Activated T-cell treated with anti-CD3 and anti-CD28 coated beads, Interleukin-2, amount 50 U/mL, for 72 hours (primary cell): Measurements from ENCODE around the gene SDF4. TPM values are rescaled to one million over a fixed set of nuclear protein-coding genes. Genes with fewer than 3 reads are reported as not detected.
A peak's percentile ranks its signal among the peaks of the same experiment; 100 is the strongest.

ENCODE experiments used
- ATAC-seq, 2 donors: fragments of 150-1000 bp; cut with Tn5 transposase; replicated peaks in 1 of 2; 2 replicates each; pipeline ENCODE4 v1.10.0; 2021; ENCODE audit warnings: moderate library complexity in 2 of 2, mild to moderate bottlenecking in 1 of 2
- DNase-seq, 2 donors: peaks; one replicate each; pipeline ENCODE4 v3.0.0; 2021 to 2022; ENCODE audit warnings: mixed read lengths in 1 of 2
- H3K27ac Mint-ChIP-seq: one replicate; pipeline ENCODE4 v1.8.0; 2022; ENCODE audit warnings: mild to moderate bottlenecking, moderate library complexity, mixed read lengths
- H3K27me3 Mint-ChIP-seq: one replicate; pipeline ENCODE4 v1.8.0; 2022; ENCODE audit warnings: low read depth, mixed read lengths
- H3K36me3 Mint-ChIP-seq, 2 donors: one replicate each; pipeline ENCODE4 v1.8.0; 2022; ENCODE audit warnings: mixed read lengths in 2 of 2, mild to moderate bottlenecking in 1 of 2; ENCODE audit not compliant: insufficient read depth in 2 of 2
- H3K4me1 Mint-ChIP-seq: one replicate; pipeline ENCODE4 v1.8.0; 2022; ENCODE audit warnings: low read depth, mixed read lengths
- H3K4me3 Mint-ChIP-seq, 2 donors: one replicate each; pipeline ENCODE4 v1.8.0; 2022; ENCODE audit warnings: mild to moderate bottlenecking in 2 of 2, mixed read lengths in 2 of 2, moderate library complexity in 2 of 2
- H3K9me3 Mint-ChIP-seq, 2 donors: one replicate each; pipeline ENCODE4 v1.8.0; 2022; ENCODE audit warnings: mixed read lengths in 2 of 2
- total RNA-seq, 2 donors: library from RNA; stranded (reverse); gene quantifications; one replicate each; pipeline ENCODE4 v1.2.3, GENCODE V29; 2022

SDF4 gene
- total RNA-seq, 2 donors from 2014 or later: 188 to 348 TPM

- DNase-seq (no peak), ATAC-seq (no peak)
- Mint-ChIP-seq H3K27ac (no peak overlapping the region), H3K36me3 (peaks cover 3 to 5% of the 10 kb centered on the region in 2 donors), H3K4me1 (peaks cover 17% of the 10 kb centered on the region), H3K4me3 (no peak overlapping the region), H3K27me3 (no peaks in the 10 kb centered on the region), H3K9me3 (peaks cover 0 to 1% of the 10 kb centered on the region in 2 donors)
Observed at GRCh38 chr1:1236176-1236763, 4.5 kb upstream of the SDF4 start.

DNA sequence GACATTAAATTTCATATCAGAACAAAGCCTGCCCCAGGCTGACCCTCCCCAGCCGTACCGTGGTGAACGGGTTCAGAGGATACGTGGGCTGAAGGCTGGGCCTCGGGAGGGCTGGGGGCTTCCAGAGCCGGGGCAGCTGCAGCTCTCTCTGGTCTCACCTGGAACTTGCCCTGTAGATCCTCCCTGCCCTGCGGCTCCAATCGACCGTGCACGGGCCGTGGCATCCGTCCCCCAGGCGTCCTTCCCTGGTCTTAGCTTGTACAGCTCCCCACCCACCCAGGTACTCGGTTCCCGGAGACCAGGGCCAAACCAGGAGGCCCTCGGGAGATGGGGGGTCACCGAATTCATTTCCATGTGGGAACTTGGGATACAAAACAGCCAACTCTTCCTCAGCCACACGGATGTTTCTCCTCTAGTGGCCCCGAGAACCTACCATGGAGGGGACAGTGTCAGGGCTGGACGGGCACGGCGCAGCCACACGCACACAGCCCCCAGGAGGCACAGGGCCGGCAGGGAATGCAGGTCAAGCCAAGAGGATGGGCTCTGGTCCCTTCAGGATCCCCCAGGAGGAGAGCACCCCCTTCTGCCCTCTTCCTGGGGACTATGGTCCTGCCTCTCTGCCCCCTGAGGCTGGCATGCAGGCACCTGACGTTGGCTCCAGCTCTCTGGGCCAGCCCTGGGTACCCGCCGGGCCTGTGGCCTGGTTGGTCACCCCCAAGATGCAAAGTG is 3.4 kb upstream of the SDF4 start:
- Mint-ChIP-seq H3K9me3 (peaks cover 0 to 1% of the 10 kb centered on the region in 2 donors), H3K4me1 (peaks cover 27% of the 10 kb centered on the region), H3K27me3 (no peaks in the 10 kb centered on the region), H3K36me3 (peaks cover 7 to 12% of the 10 kb centered on the region in 2 donors), H3K4me3 (no peak overlapping the region), H3K27ac (no peak overlapping the region)
- no peak for DNase-seq
- ATAC-seq: no peak

GRCh38 chr1:1234180-1234808 is 2.5 kb upstream of the SDF4 start:
- Mint-ChIP-seq H3K4me3 (peak overlapping the region; percentile 84 to 96), H3K27me3 (no peaks in the 10 kb centered on the region), H3K4me1 (peaks cover 36% of the 10 kb centered on the region), H3K36me3 (peaks cover 7 to 18% of the 10 kb centered on the region in 2 donors), H3K9me3 (peaks cover 0 to 1% of the 10 kb centered on the region in 2 donors), H3K27ac (peak overlapping the region; percentile 98)
- ATAC-seq (no peak), DNase-seq (no peak)

- peaks cover 37% of the 10 kb centered on the region for H3K4me1 Mint-ChIP-seq
- H3K9me3 Mint-ChIP-seq: peaks cover 0 to 1% of the 10 kb centered on the region in 2 donors
- DNase-seq (no peak), ATAC-seq (no peak)
- H3K27me3 Mint-ChIP-seq: no peaks in the 10 kb centered on the region
- peaks cover 7 to 18% of the 10 kb centered on the region in 2 donors for H3K36me3 Mint-ChIP-seq
- peak overlapping the region; percentile 84 to 96 for H3K4me3 Mint-ChIP-seq
- H3K27ac Mint-ChIP-seq: peak overlapping the region; percentile 98
Observed at GRCh38 chr1:1233567-1233892, 1.7 kb upstream of the SDF4 start.

DNA sequence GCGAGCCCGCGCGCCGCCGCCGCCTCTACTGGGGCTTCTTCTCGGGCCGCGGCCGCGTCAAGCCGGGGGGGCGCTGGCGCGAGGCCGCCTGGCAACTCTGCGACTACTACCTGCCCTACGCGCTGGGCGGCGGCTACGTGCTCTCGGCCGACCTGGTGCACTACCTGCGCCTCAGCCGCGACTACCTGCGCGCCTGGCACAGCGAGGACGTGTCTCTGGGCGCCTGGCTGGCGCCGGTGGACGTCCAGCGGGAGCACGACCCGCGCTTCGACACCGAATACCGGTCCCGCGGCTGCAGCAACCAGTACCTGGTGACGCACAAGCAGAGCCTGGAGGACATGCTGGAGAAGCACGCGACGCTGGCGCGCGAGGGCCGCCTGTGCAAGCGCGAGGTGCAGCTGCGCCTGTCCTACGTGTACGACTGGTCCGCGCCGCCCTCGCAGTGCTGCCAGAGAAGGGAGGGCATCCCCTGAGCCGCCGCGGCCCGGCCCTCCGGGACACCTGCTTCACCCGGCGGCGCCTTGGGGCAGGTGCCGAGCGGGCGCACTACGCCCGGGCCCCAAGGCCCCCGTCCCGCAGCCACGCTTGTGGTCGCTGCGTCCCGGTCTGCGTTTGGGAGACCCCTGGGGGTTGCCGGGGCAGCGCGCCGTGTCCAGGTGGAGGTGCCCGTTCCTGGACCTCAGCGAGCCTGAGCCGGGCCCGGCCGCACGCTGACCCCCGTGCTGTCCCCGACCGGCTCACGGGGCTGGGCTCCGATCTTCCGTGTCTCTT is 1.2 kb upstream of the SDF4 start:
- Mint-ChIP-seq H3K4me1 (peaks cover 37% of the 10 kb centered on the region), H3K27me3 (no peaks in the 10 kb centered on the region), H3K9me3 (peaks cover 0 to 1% of the 10 kb centered on the region in 2 donors), H3K27ac (peak overlapping the region; percentile 98), H3K4me3 (peak overlapping the region; percentile 84 to 96), H3K36me3 (peaks cover 7 to 18% of the 10 kb centered on the region in 2 donors)
- DNase-seq: no peak
- no peak for ATAC-seq

GRCh38 chr1:1232208-1232795 is 501 bp upstream of the SDF4 start, which contains the start of gene B3GALT6:
Gene B3GALT6 (plus strand): TSS chr1:1232237. CDS start chr1:1232279, 42 bp downstream.
- Mint-ChIP-seq H3K27me3 (no peaks in the 10 kb centered on the region), H3K4me3 (peak within 1 kb of the TSS; percentile 93 to 100), H3K27ac (peak within 1 kb of the TSS; percentile 99), H3K36me3 (peaks cover 7 to 18% of the 10 kb centered on the region in 2 donors), H3K9me3 (peaks cover 0 to 1% of the 10 kb centered on the region in 2 donors), H3K4me1 (peaks cover 37% of the 10 kb centered on the region)
- DNase-seq (no peak), ATAC-seq (no peak)

- Mint-ChIP-seq H3K27me3 (no peaks in the 10 kb centered on the region), H3K36me3 (peaks cover 9 to 18% of the 10 kb centered on the region in 2 donors), H3K4me1 (peaks cover 39% of the 10 kb centered on the region), H3K4me3 (peak overlapping the region; percentile 93 to 100), H3K27ac (peak overlapping the region; percentile 99), H3K9me3 (peaks cover 0 to 1% of the 10 kb centered on the region in 2 donors)
- DNase-seq (no peak), ATAC-seq (no peak)
Observed at GRCh38 chr1:1230656-1231399, 973 bp downstream of the SDF4 start.

GRCh38 chr1:1229770-1230169 is 2.0 kb downstream of the SDF4 start:
- H3K9me3 Mint-ChIP-seq: peaks cover 0 to 1% of the 10 kb centered on the region in 2 donors
- H3K4me1 Mint-ChIP-seq: peaks cover 42% of the 10 kb centered on the region
- H3K36me3 Mint-ChIP-seq: peaks cover 12 to 21% of the 10 kb centered on the region in 2 donors
- no peak for DNase-seq
- H3K27me3 Mint-ChIP-seq: no peaks in the 10 kb centered on the region
- H3K4me3 Mint-ChIP-seq: peak overlapping the region; percentile 93 to 100
- H3K27ac Mint-ChIP-seq: peak overlapping the region; percentile 77
- ATAC-seq: no peak

DNA sequence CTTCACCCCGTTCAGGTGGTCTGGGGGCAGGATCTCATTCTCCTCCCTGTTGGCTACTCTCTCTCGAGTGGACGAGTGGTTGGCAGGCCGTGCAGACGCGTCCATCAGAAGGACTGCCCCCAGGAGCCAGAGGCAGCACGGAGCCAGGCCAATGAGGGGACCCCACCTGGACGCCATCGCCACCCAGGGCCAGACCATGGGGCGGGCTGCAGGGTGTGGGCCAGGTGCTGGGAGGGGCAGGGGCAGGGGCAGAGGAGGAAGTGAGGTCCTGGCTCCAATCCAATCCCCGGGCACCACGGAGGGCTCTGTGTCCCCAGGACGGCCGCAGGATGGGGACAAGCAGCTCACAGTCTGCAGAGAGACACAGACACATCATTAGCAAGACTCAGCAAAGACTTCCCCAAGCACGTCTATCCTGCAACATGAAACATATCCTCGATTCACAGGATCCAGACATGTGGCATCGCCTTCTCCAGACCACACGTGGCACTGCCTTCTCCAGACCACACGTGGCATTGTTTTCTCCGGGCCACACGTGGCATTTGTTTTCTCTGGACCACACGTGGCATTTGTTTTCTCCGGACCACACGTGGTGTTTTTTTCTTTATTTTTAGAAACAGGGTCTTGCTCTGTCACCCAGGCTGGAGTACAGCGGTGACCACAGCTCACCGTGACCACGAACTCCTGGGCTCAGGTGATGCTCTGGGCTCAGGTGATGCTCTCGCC is 3.0 kb downstream of the SDF4 start:
- H3K27me3 Mint-ChIP-seq: no peaks in the 10 kb centered on the region
- DNase-seq (no peak), ATAC-seq (no peak)
- peaks cover 32% of the 10 kb centered on the region for H3K4me1 Mint-ChIP-seq
- H3K4me3 Mint-ChIP-seq: no peak overlapping the region
- peaks cover 0 to 1% of the 10 kb centered on the region in 2 donors for H3K9me3 Mint-ChIP-seq
- no peak overlapping the region for H3K27ac Mint-ChIP-seq
- H3K36me3 Mint-ChIP-seq: peaks cover 12 to 26% of the 10 kb centered on the region in 2 donors

GRCh38 chr1:1228187-1228586 is 3.6 kb downstream of the SDF4 start:
- DNase-seq: no peak
- no peak for ATAC-seq
- no peak overlapping the region for H3K27ac Mint-ChIP-seq
- peaks cover 11 to 26% of the 10 kb centered on the region in 2 donors for H3K36me3 Mint-ChIP-seq
- no peaks in the 10 kb centered on the region for H3K27me3 Mint-ChIP-seq
- peaks cover 26% of the 10 kb centered on the region for H3K4me1 Mint-ChIP-seq
- no peaks in the 10 kb centered on the region for H3K9me3 Mint-ChIP-seq
- no peak overlapping the region for H3K4me3 Mint-ChIP-seq

DNA sequence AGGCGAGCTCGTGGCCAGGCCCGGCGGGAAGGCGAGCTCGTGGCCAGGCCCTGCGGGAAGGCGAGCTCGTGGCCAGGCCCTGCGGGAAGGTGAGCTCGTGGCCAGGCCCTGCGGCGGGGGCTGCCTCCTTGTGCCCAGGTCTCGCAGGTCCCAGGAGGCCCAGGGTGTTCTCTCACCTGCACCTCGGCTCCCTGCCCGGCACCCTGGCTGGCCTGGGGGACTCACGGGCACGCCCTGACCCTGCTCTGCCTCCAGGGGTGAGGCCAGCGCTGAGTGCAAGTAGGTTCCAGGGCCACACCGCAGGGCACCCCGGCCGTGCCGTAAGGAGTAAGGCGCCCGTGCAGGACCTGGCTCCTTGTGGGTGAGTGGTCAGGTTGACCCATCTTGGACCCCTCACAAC is 4.4 kb downstream of the SDF4 start:
- ATAC-seq: no peak
- Mint-ChIP-seq H3K27me3 (no peaks in the 10 kb centered on the region), H3K27ac (no peak overlapping the region), H3K36me3 (peaks cover 17 to 33% of the 10 kb centered on the region in 2 donors), H3K4me3 (no peak overlapping the region), H3K4me1 (peaks cover 26% of the 10 kb centered on the region), H3K9me3 (no peaks in the 10 kb centered on the region)
- DNase-seq: no peak
